ENCODE data around the gene UTP18. TPM values are rescaled to one million over a fixed set of nuclear protein-coding genes. Genes with fewer than 3 reads are reported as not detected.
"Not testable (repeated sequence)": the region's sequence is repeated elsewhere in the genome, so short reads cannot be mapped to it uniquely, and the experiment has no call there.

UTP18 gene
- total and polyA plus RNA-seq, 2 of the 8 experiments (the other 6 are each of a cell fraction or from before 2014, with no cell fraction given): 17.9 to 85.7 TPM

DNA sequence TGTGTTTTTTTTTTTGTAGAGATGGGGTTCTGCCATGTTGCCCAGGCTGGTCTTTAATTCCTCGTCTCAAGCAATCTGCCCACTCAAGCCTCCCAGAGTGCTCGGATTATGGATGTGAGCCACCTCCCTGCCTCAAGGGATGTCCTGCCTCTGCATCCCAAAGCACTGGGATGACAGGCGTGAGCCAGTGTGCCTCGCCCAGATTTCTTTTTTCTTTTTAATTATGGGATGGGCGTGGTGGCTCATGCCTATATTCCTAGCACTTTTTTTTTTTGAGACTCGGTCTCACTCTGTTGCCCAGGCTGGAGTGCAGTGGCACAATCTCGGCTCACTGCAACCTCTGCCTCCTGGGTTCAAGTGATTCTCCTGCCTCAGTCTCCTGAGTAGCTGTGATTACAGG is 34.8 kb upstream of the UTP18 start:
- H3K18ac ChIP-seq (ENCODE audit: extremely low read depth, low read length); H2BK15ac ChIP-seq (ENCODE audit: low read length); H3K4ac ChIP-seq (replicated peaks; ENCODE audit: insufficient read length, low read depth, low read length); H3K27me3 ChIP-seq (replicated peaks in 1 of 4; ENCODE audit: control insufficient read depth in 3 of 4, extremely low read depth in 1 of 4, insufficient read depth in 3 of 4, low read length in 3 of 4); H2BK12ac ChIP-seq (ENCODE audit: low read depth, low read length); H3K14ac ChIP-seq (ENCODE audit: insufficient read length); H3K27ac ChIP-seq (ENCODE audit: low read depth, low read length); H3K4me3 ChIP-seq (ENCODE audit: extremely low read depth in 1 of 4, insufficient read depth in 2 of 4, low read depth in 3 of 4, low read length in 4 of 4); H3K9me3 ChIP-seq (ENCODE audit: insufficient read depth in 2 of 2, low read depth in 1 of 2, low read length in 1 of 2); H3K56ac ChIP-seq (replicated peaks; ENCODE audit: insufficient read length, low read depth, low read length); H4K5ac ChIP-seq (ENCODE audit: insufficient read length, low read depth, low read length); DNase-seq (ENCODE audit: low read depth in 1 of 2, low spot score in 2 of 2); H2BK5ac ChIP-seq (ENCODE audit: low read depth, low read length); H3K79me1 ChIP-seq (ENCODE audit: low read depth, low read length); FAIRE-seq; H4K91ac ChIP-seq (replicated peaks; ENCODE audit: insufficient read length, low read length); H2AFZ ChIP-seq (ENCODE audit: low read length); H4K8ac ChIP-seq (ENCODE audit: extremely low read depth, insufficient read depth, low read length); H3K9ac ChIP-seq (replicated peaks in 1 of 4; ENCODE audit: extremely low read depth in 1 of 4, low read depth in 3 of 4, low read length in 3 of 4); H4K20me1 ChIP-seq (replicated peaks in 1 of 2; ENCODE audit: control insufficient read depth in 1 of 2, insufficient read depth in 2 of 2, low read length in 2 of 2); H3K23ac ChIP-seq (ENCODE audit: insufficient read length); H3K23me2 ChIP-seq (ENCODE audit: low read depth, low read length); POLR2A ChIA-PET (ENCODE audit: partially characterized antibody); H3K4me1 ChIP-seq (replicated peaks in 1 of 4; ENCODE audit: control insufficient read depth in 3 of 4, insufficient read depth in 4 of 4, low read length in 3 of 4); CTCF ChIA-PET (ENCODE audit: partially characterized antibody); H2BK20ac ChIP-seq (ENCODE audit: low read length); H3K4me2 ChIP-seq (ENCODE audit: insufficient read depth in 1 of 2, low read depth in 2 of 2, low read length in 2 of 2); H2AK5ac ChIP-seq (ENCODE audit: low read depth, low read length); H2BK120ac ChIP-seq (replicated peaks; ENCODE audit: low read depth, low read length): not testable (repeated sequence)
- Histone ChIP-seq H3K79me2 (ENCODE audit: control insufficient read depth in 1 of 2, insufficient read depth in 2 of 2, low read length in 2 of 2) (peaks cover 0 to 35% of the 10 kb centered on the region in 2 experiments; a peak in 2 of 4 replicates), H3K36me3 (ENCODE audit: control insufficient read depth in 2 of 4, insufficient read depth in 4 of 4, low read length in 3 of 4) (peaks cover 4 to 29% (median 14%) of the 10 kb centered on the region in 4 experiments; a peak in 7 of 8 replicates)
- 85% methylated on average over 7 of the region's 7 CpGs; no CpG with 5 or more reads in 1 of the 2 experiments for WGBS, 2 experiments (ENCODE audit: extremely low coverage in 1 of 2, insufficient coverage in 1 of 2, insufficient read length in 1 of 2, insufficient replicate concordance in 2 of 2, low coverage in 1 of 2, low lambda C conversion rate in 2 of 2, missing lambda C conversion rate in 1 of 2)
